Ureter (tissue), 1 donor: ENCODE measurements around the gene CHAMP1. TPM values are rescaled to one million over a fixed set of nuclear protein-coding genes. Genes with fewer than 3 reads are reported as not detected.
"Not testable (repeated sequence)": the region's sequence is repeated elsewhere in the genome, so short reads cannot be mapped to it uniquely, and the experiment has no call there.

Experiments
- DNase-seq: peaks from one replicate; pipeline ENCODE4 v3.0.0-alpha.2; 2020; ENCODE audit warnings: low spot score
- total RNA-seq: library from RNA; stranded (reverse); gene quantifications from one replicate; pipeline ENCODE4 v1.2.4, GENCODE V29; 2023
- donor health status: DM: yes; HTN: yes; CAD: no.

CHAMP1 gene
- total RNA-seq, 1 donor from 2014 or later, result 23.0 TPM

GRCh38 chr13:114334305-114335053 lies 20.2 kb downstream of the CHAMP1 start:
- DNase-seq, result no peak

- DNase-seq, result not testable (repeated sequence)
These were observed 22.2 kb downstream of the CHAMP1 start for GRCh38 chr13:114336457-114336856.

- DNase-seq, result no peak
These were observed 24.7 kb downstream of the CHAMP1 start for GRCh38 chr13:114338959-114339358.

GRCh38 chr13:114339857-114340534 lies 25.7 kb downstream of the CHAMP1 start:
- DNase-seq, result no peak

- DNase-seq, result no peak
These were observed 26.9 kb downstream of the CHAMP1 start for GRCh38 chr13:114341003-114341777.

GRCh38 chr13:114347256-114347655 lies 33.0 kb downstream of the CHAMP1 start:
- DNase-seq, result not testable (repeated sequence)

- not testable (repeated sequence) for DNase-seq
These were observed 38.5 kb downstream of the CHAMP1 start for GRCh38 chr13:114352763-114353162.

- DNase-seq, result not testable (repeated sequence)
These were observed 39.1 kb downstream of the CHAMP1 start for GRCh38 chr13:114353382-114353781.

Other genes with a start within 250 kb of the CHAMP1 start
- gene RASA3, start 181.9 kb upstream of the CHAMP1 start, total RNA-seq, result 22.4 TPM
- gene CFAP97D2, start 135.2 kb upstream of the CHAMP1 start, total RNA-seq, result not detected
- 86.7 TPM for gene CDC16, start 79.6 kb upstream of the CHAMP1 start, total RNA-seq
- gene UPF3A, start 32.9 kb upstream of the CHAMP1 start, total RNA-seq, result 59.1 TPM